ENCODE results near the gene SPDL1. TPM values are rescaled to one million over a fixed set of nuclear protein-coding genes. Genes with fewer than 3 reads are reported as not detected.
A peak's percentile ranks its signal among the peaks of the same experiment; 100 is the strongest.

Gene SPDL1
- total RNA-seq, 4 donors from 2014 or later: 3.9 to 14.9 (median 6.6) TPM

- no peak for DNase-seq
- no peak overlapping the region for H3K27ac ChIP-seq
- H3K4me1 ChIP-seq: no peaks in the 10 kb centered on the region
- H3K27me3 ChIP-seq: no peaks in the 10 kb centered on the region
- TF ChIP-seq CTCF (IDR thresholded peaks at IDR 0.05): no peak
- no peak for TF ChIP-seq POLR2A (IDR thresholded peaks at IDR 0.05)
- no peaks in the 10 kb centered on the region for H3K36me3 ChIP-seq
- H3K9me3 ChIP-seq: no peaks in the 10 kb centered on the region
- no peak overlapping the region for H3K4me3 ChIP-seq
Measured at GRCh38 chr5:169544264-169544950, 39.2 kb upstream of the SPDL1 start.

- no peak for DNase-seq
- TF ChIP-seq POLR2A (IDR thresholded peaks at IDR 0.05) (no peak), CTCF (IDR thresholded peaks at IDR 0.05) (no peak)
- Histone ChIP-seq H3K4me1 (no peaks in the 10 kb centered on the region), H3K36me3 (no peaks in the 10 kb centered on the region), H3K9me3 (no peaks in the 10 kb centered on the region), H3K4me3 (no peak overlapping the region), H3K27ac (no peak overlapping the region), H3K27me3 (no peaks in the 10 kb centered on the region)
Measured at GRCh38 chr5:169545762-169546161, 37.8 kb upstream of the SPDL1 start.

GRCh38 chr5:169546346-169546745, 37.2 kb upstream of the SPDL1 start:
- Histone ChIP-seq H3K9me3 (no peaks in the 10 kb centered on the region), H3K27ac (no peak overlapping the region), H3K4me3 (no peak overlapping the region), H3K27me3 (no peaks in the 10 kb centered on the region), H3K4me1 (no peaks in the 10 kb centered on the region), H3K36me3 (no peaks in the 10 kb centered on the region)
- no peak for DNase-seq
- TF ChIP-seq CTCF (IDR thresholded peaks at IDR 0.05) (no peak), POLR2A (IDR thresholded peaks at IDR 0.05) (no peak)

- no peak overlapping the region for H3K27ac ChIP-seq
- DNase-seq: no peak
- no peak overlapping the region for H3K4me3 ChIP-seq
- H3K36me3 ChIP-seq: no peaks in the 10 kb centered on the region
- H3K27me3 ChIP-seq: no peaks in the 10 kb centered on the region
- no peak for TF ChIP-seq POLR2A (IDR thresholded peaks at IDR 0.05)
- TF ChIP-seq CTCF (IDR thresholded peaks at IDR 0.05): no peak
- no peaks in the 10 kb centered on the region for H3K9me3 ChIP-seq
- H3K4me1 ChIP-seq: no peaks in the 10 kb centered on the region
Measured at GRCh38 chr5:169547508-169547907, 36.1 kb upstream of the SPDL1 start.

GRCh38 chr5:169548315-169548714, 35.3 kb upstream of the SPDL1 start:
- Histone ChIP-seq H3K4me3 (no peak overlapping the region), H3K9me3 (no peaks in the 10 kb centered on the region), H3K27ac (no peak overlapping the region), H3K27me3 (no peaks in the 10 kb centered on the region), H3K4me1 (no peaks in the 10 kb centered on the region), H3K36me3 (no peaks in the 10 kb centered on the region)
- DNase-seq: no peak
- TF ChIP-seq CTCF (IDR thresholded peaks at IDR 0.05) (peak in 2 of 6 experiments; percentile 23 to 34), POLR2A (IDR thresholded peaks at IDR 0.05) (no peak)

Data from Peyer's patch (tissue), 4 donors.